Ureter (tissue), 1 donor: Measurements from ENCODE around the gene RIN3. TPM values are rescaled to one million over a fixed set of nuclear protein-coding genes. Genes with fewer than 3 reads are reported as not detected.

Experiments
- DNase-seq: peaks from one replicate; pipeline ENCODE4 v3.0.0-alpha.2; 2020; ENCODE audit warnings: low spot score
- total RNA-seq: library from RNA; stranded (reverse); gene quantifications from one replicate; pipeline ENCODE4 v1.2.4, GENCODE V29; 2023
- donor health status: DM: yes; HTN: yes; CAD: no.

The RIN3 gene
- total RNA-seq, 1 donor from 2014 or later: 27.3 TPM

GRCh38 chr14:92511453-92512238, 1.9 kb upstream of the RIN3 start:
- no peak for DNase-seq

GRCh38 chr14:92512807-92513203, 776 bp upstream of the RIN3 start:
- DNase-seq: no peak

DNA sequence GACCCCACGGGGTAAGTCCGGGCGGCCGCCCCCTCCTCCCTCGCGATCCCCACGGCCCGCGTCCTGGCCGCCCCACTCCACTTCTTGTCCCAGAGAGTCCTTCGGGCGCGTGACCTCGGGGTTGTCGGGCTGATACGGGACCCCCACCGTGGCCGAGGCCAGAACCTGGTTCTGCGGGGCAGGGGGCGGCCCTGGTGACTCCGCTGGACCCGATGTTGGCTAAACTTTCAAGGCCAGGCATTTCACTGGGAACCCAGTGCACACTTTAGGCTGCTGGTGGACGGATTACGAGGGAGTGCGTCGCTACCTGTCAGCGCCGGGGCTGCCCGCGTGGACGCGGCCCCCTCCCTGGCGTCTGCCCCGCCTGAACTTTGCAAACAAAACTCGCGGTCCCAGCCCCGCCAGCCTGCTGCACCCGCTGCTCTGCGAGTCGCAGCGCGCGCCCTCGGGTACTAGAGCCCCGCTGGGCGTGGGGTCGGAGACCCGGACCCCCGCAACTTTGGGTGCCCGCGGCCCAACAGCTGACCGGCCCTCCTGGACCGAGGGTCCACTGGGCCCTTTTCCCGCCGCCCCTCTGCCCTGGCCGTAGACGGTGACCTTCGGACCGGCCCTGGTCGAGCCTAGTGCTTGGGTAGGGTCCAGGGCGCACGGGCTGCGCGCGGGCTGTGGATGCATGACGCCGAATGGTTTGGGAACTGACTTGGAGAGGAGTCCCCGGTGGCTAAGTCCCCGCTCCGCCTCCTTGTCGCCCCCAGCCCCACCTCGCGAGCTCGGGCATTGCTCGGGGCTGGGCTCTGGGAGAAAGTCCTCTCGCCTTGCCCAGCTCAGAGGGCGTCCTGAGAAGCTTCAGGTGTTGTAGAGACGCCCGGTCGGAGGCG, 624 bp downstream of the RIN3 start:
- DNase-seq: no peak

GRCh38 chr14:92514844-92515514, 1.4 kb downstream of the RIN3 start:
- no peak for DNase-seq

- no peak for DNase-seq
Observed at GRCh38 chr14:92515546-92516343, 2.2 kb downstream of the RIN3 start.

DNA sequence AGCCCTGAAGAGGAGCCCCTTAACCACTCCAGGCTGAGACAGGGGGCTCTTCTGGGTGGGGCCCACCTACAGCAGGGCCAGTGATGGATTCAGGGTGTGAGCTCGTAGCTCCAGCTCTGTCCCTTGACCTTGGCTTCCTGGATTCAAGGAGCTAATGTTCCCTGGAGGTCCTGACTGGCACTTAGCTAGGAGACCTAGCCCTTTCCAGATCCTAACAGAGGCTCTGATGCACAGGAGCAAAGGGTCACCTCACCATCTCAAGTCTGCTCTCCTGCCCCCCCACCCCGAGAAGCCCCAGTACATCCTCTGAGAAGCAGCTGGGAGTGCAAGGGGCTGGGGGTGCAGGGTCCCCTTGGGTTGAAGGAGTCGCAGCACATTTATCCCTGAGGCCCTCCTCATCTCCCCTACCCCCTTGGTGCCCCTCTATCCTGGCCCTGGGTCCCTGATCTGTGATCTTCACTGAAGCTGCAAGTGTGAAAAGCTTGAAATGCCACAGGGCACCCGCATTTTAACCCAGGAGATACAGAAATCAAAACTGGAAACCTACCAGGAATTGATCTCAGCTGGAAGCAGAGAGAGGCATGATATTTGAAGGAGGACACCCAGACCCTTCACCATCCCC, 2.9 kb downstream of the RIN3 start:
- no peak for DNase-seq

GRCh38 chr14:92516966-92517506, 3.5 kb downstream of the RIN3 start:
- DNase-seq: no peak

DNA sequence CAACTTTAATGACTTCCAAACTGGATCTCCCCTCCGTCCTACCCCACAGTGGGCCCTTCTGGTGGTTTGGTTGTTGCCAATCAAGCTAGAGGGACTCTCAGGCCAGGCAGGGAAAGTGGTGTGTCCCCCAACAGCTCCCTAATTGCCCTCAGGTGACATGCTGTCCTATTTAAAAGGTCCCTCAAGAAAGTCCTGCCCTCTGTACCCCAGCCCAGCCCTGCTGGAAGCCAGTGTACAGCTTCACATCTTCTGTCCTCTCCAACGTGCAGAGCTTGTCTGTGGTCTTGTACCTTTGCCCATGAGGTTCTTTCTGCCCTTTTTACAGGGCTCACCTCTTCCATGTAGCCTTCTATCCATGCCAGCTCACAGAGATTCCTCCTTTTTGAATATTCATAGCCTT, 4.2 kb downstream of the RIN3 start:
- DNase-seq: no peak

- no peak for DNase-seq
Observed at GRCh38 chr14:92519246-92520101, 5.9 kb downstream of the RIN3 start.

- DNase-seq: no peak
Observed at GRCh38 chr14:92520102-92521057, 6.8 kb downstream of the RIN3 start.

DNA sequence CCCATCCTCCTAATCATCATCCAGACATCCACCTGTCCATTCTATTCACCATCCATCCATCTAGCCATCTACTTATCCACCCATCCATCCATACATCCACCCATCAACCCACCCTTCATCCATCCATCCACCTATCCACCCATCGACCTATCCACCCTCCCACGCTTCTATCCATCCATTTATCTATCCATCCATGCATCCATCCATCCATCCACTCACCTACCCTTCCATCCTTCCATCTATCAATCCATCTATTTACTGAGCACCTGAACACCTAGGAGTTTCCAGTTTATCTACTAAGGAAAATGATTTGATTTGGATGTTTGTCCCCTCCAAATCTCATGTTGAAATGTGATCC, 7.5 kb downstream of the RIN3 start:
- DNase-seq: no peak

GRCh38 chr14:92523752-92524151, 10.2 kb downstream of the RIN3 start:
- DNase-seq: no peak

DNA sequence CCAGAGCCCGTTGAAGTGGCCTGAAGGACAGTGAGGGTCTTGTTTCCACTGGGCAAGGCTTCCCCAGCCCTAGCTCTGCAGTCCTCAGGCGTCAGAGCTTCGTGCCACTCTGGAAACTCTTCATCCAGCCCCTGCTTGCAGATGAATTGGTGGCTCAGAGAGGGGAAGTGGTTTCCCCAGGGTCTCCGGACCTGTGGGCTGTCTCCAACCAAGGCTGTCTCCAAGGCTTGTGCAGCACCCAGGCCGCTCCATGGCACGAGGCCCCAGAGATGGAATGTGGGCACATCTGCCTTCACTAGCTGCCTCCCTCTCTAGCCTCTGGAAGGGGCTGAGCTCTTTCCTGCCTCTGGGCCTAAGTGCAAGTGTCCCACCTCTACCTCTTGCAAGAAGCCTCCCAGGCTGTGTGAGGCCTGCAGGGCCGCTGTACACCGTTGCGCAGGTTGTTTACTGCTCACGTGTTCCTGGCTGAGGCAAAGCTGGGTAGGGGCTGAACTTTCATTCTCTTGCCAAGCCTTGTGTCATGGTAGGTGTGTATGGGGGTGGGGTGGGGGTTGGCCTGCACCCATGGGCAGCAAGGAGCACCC, 11.1 kb downstream of the RIN3 start:
- no peak for DNase-seq

DNA sequence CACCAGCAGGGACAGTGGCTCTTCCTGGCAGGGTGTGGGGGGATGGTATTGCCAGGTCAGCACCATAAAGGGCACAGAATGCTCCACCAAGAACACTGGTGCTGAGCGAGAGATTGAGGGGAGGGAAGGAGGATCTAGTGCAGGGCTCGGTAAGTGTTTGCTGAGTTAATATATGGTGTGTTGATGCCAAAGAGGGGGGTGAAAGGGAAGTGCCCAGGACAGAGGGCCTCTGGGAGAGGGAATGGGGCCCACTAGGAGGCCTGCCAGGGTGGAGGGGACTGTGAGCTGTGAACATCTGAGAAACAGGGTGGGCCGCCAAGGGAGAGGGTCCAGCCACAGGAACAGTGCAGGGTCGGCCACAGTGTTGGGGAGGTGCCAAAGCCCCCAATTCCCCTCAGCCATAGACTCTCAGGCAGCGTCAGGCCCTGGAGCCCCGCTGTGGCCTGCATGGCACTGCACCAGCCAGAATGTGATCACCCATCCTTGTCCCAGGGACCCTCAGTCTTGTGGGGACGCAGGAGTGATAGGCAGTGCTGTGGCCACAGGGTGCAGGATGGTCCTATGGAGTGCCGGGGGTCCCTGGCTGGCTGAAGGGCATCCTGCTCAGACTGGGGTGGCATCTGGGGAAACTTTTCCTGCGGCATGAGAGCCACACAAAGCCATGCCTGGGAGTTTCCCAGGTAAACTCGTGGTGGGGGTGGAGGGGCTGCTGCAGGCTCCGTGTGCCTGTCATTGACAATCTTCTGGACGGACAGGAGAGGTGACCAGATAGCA, 11.9 kb downstream of the RIN3 start:
- no peak for DNase-seq

DNA sequence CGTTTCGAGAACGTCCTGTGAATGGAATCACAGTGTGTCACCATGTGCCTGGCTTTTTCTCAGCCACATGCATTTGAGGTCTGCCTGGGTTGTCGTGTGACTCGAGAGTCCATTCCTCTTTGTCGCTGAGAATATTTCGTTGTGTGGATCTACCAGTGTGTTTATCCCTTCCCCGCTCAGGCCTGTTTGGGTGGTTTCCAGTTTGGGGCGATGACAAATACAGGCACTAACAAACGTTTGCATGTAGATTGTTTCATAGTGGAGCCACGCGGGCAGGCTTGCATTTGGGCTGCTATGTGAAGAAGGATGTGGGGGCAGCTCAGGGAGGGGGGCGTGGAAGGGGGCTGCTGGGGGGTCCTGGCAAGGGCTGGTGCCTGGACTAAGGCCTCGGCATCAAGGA, 14.1 kb downstream of the RIN3 start:
- no peak for DNase-seq

GRCh38 chr14:92528486-92529100, 15.0 kb downstream of the RIN3 start:
- DNase-seq: no peak

DNA sequence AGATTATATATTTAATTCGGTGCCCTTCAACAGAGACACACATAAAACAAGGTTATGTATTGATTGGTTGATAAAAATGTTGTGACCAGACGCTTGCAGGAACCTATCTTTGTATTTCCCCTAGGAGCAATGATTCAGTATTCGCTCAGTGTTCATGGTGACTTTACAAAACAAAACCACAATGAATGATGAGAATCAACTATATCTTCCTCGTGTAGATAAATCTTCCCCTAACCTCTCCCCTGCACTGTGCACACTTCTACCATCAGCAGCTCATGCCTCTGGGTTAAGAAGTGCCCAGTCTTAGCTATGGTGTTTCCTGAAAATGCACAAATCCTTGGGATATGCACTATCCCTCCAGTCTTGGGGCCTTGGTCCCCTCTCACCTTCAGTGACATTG, 16.3 kb downstream of the RIN3 start:
- DNase-seq: no peak
